ENCODE data around the gene IL27RA.

The IL27RA gene

DNA sequence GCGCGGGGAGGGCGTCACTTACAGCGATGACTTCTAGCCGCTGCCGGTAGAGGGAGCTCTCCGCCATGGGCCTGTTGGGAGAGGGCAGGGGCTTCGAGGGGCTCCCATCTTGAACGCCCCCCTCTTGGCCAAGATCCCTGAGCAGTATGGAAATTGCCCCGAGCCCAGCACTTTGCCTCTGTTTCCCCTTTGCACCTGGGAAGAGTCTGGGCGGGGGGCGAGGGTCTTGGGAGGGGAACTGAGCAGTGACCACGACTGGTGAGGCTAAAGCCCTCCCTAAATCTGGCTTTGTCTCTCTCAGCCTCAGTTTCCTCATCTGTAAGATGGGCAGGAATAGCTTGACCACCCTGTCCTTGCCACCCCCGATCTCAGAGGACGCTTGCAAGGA is 27.5 kb downstream of the IL27RA start:
- TF ChIP-seq, protein P1, sequence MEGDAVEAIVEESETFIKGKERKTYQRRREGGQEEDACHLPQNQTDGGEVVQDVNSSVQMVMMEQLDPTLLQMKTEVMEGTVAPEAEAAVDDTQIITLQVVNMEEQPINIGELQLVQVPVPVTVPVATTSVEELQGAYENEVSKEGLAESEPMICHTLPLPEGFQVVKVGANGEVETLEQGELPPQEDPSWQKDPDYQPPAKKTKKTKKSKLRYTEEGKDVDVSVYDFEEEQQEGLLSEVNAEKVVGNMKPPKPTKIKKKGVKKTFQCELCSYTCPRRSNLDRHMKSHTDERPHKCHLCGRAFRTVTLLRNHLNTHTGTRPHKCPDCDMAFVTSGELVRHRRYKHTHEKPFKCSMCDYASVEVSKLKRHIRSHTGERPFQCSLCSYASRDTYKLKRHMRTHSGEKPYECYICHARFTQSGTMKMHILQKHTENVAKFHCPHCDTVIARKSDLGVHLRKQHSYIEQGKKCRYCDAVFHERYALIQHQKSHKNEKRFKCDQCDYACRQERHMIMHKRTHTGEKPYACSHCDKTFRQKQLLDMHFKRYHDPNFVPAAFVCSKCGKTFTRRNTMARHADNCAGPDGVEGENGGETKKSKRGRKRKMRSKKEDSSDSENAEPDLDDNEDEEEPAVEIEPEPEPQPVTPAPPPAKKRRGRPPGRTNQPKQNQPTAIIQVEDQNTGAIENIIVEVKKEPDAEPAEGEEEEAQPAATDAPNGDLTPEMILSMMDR (IDR thresholded peaks at IDR 0.05; ENCODE audit: control insufficient read depth, insufficient read depth, low read depth, low read length, missing control alignments), result peak; percentile 77
- no peak overlapping the region for H3K4me3 ChIP-seq (ENCODE audit: control insufficient read depth, low read depth, low read length)
- no peak for DNase-seq (ENCODE audit: low read depth)

DNA sequence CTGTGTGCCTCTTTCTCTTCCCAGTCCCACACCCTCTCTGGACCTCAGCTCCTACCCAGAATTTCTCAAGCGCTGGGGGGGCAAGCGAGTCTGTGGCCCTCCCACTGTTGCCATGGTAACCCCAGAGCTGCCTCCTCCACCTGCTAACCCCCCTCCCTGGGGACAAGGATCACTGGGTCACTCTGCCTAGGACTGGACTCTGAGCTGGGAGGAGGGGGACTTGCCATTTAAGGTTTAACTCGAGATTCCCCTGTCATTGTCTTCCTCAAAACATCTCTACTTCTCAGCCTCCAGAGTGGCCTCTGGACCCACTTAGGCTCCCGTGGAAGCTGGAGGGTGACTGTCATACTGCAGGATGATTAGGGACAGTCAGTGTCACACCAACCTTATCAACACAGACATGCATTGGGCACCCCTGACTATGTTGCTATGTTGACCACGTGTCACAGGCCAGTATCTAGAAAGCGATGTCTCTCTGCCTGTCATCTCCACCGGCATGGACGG is 28.1 kb downstream of the IL27RA start:
- TF ChIP-seq, protein P1 (IDR thresholded peaks at IDR 0.05; ENCODE audit: control insufficient read depth, insufficient read depth, low read depth, low read length, missing control alignments), result no peak
- DNase-seq (ENCODE audit: low read depth), result no peak
- no peak overlapping the region for H3K4me3 ChIP-seq (ENCODE audit: control insufficient read depth, low read depth, low read length)

DNA sequence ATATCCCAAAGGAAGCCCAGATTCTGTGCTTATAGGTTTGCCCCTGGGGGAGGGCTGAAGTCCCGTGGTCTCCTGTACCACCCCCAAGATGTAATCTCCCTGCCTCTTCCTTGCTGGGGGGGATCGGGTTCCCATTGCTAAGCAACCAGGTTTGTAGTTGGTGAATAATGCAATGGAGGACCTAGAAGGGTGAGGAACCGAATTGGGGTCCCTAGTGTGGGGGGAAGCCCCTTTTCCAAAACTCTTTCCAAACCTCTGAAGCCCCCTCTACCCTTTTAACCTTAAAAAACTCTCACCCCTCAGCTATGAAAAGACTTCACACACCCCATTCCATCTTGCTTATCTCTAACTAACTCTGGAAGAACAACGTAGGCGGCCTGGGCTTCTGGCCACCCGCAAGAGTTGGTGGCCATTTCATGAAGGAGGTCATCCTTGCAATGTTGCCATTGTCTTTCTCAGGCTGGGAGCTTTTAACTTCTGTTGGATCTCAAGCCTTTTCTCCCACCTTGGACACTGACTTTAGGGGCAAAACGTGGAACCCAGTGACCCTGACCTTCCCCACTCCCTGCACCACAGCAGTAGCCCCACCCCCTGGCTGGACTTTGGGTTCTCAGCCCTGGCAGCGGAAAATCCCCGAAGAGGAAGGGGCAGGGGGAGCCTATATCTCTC is 29.7 kb downstream of the IL27RA start:
- TF ChIP-seq, protein P1 (IDR thresholded peaks at IDR 0.05; ENCODE audit: control insufficient read depth, insufficient read depth, low read depth, low read length, missing control alignments), result no peak
- DNase-seq (ENCODE audit: low read depth), result no peak
- H3K4me3 ChIP-seq (ENCODE audit: control insufficient read depth, low read depth, low read length), result no peak overlapping the region

DNA sequence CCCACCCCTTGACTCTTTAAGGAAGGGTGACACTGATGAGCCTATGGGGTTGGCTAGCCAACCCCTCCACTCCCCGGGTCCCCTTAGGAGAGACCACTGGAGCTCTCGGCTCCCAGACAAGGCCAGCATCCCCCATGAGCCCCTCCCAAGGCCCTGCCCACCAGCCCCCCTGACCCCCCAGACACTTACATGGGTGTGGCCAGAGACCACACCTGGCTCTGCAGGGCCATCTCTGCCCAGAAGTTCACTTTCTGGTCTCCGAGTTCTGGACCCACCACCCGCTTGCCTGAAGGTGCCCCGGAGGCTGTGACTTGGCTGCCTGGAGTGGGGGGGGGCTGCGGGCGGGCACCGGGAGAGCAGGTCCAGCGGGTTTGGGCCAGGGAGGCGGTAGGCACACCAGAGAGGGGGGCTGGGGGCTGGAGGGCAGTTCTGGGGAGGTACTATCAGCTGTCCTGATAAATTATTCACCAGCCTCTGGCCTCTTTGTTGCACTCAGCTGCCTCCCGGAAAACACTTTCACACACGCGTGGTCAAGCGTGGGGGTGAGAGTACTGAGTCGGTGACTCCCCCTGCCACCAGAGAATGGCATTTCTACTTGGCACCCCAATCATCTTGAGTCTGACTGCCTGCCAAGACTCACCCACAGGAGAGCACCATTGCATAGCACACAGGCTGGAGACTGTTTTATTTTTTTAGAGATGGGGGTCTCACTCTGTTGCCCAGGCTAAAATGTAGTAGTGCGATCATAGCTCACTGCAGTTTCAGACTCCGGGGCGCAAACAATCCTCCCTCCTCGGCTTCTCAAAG is 30.4 kb downstream of the IL27RA start, which contains the start of gene PALM3:
PALM3 (minus strand) TSS at position 326 of the 807 bp plus-strand sequence; CDS start at position 230, 96 bp downstream.
- no peak within 1 kb of the TSS for H3K4me3 ChIP-seq (ENCODE audit: control insufficient read depth, low read depth, low read length)
- TF ChIP-seq, protein P1 (IDR thresholded peaks at IDR 0.05; ENCODE audit: control insufficient read depth, insufficient read depth, low read depth, low read length, missing control alignments), result no peak
- no peak for DNase-seq (ENCODE audit: low read depth)

DNA sequence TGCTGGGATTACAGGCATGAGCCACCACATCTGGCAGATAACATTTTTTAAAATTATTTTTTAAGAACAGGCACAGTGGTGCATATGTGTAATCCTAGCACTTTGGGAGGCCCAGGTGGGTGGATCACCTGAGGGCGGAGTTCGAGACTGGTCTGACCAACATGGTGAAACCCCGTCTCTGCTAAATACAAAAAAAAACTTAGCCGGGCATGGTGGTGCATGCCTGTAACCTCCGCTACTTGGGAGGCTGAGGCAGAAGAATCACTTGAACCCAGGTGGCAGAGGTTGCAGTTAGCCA is 30.9 kb downstream of the IL27RA start:
- H3K4me3 ChIP-seq (ENCODE audit: control insufficient read depth, low read depth, low read length), result no peak overlapping the region
- TF ChIP-seq, protein P1 (IDR thresholded peaks at IDR 0.05; ENCODE audit: control insufficient read depth, insufficient read depth, low read depth, low read length, missing control alignments), result no peak
- no peak for DNase-seq (ENCODE audit: low read depth)

DNA sequence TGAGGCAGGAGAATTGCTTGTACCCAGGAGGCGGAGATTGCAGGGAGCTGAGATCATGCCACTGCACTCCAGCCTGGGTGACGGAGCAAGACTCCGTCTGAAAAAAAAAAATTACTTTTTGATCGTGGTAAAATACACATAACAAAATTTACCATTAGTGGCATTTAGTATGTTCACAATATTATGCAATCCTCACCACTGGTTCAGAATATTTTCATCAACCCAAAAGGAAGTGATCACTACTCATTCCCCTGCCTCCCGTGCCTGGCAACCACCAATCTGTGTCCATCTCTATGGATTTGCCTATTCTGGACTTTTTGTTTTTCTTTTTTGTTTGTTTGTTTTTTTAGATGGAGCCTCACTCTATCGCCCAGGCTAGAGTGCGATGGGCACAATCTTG is 31.5 kb downstream of the IL27RA start:
- no peak for DNase-seq (ENCODE audit: low read depth)
- TF ChIP-seq, protein P1 (IDR thresholded peaks at IDR 0.05; ENCODE audit: control insufficient read depth, insufficient read depth, low read depth, low read length, missing control alignments), result no peak
- no peak overlapping the region for H3K4me3 ChIP-seq (ENCODE audit: control insufficient read depth, low read depth, low read length)

Data from AG09309 (cell line).